Astrocyte of the cerebellum (primary cell): ENCODE measurements around the gene ZBED5.

Source experiments
- DNase-seq: peaks from one replicate; pipeline ENCODE4 v3.0.0-alpha.2; 2011; ENCODE audit warnings: low read depth
- H3K4me3 ChIP-seq: 2 replicates; pipeline ENCODE4 v1.5.1; 2011; ENCODE audit warnings: mild to moderate bottlenecking, low read depth, low read length, moderate library complexity
- CTCF ChIP-seq: IDR thresholded peaks from 2 replicates; pipeline ENCODE4 v1.5.1; 2012; ENCODE audit warnings: low read length, low read depth, moderate library complexity, mild to moderate bottlenecking; ENCODE audit errors: missing control alignments
- in situ Hi-C: cut with HindIII; loops from 2 replicates; pipeline ENCODE4 v1.10.0; 2017; ENCODE audit warnings: low sequenced_read_pairs

The ZBED5 gene

DNA sequence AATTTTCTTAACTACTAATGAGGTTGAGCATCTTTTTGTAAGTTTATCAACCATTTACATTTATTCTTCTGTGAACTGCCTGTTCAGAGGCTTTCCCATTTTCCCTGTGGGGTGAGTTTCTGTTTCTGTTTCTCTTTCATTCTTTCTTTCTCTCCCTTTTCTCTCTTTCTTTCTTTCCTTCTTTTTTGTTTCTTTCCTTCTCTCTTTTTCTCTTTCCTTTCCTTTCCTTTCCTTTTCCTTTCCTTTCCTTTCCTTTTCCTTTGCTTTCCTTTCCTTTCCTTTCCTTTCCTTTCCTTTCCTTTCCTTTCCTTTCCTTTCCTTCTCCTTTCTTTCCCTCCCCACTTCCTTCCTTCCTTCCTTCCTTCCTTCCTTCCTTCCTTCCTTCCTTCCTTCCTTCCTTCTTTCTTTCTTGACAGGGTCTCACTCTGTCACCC lies 8.0 kb upstream of the ZBED5 start:
- DNase-seq = no peak
- no peak for TF ChIP-seq CTCF
- in situ Hi-C loops = no loop called here
- H3K4me3 ChIP-seq = no peak overlapping the region

DNA sequence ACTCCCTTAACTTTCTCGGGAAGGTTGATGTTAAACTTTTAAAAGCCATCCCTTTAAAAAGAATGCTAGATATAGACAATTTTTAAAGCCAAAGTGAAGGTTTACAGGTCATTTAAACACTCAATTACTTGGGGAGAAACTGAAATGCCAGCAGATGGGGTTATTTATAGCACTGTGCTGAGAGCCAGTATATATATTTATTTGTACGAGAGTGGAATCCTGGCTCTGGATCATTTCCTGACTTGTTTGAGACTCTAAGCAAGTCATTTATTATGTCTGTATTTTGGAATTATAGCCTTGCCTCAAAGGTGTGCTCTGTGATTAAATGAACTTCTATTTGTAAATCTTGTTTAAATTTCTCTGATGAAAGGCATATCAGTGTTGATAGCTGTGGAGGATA lies 6.8 kb upstream of the ZBED5 start:
- DNase-seq = no peak
- no peak for TF ChIP-seq CTCF
- in situ Hi-C loops = no loop called here
- no peak overlapping the region for H3K4me3 ChIP-seq

- TF ChIP-seq CTCF = no peak
- DNase-seq = no peak
- H3K4me3 ChIP-seq = no peak overlapping the region
- in situ Hi-C loops = no loop called here
Measured at GRCh38 chr11:10862446-10862845, 4.6 kb upstream of the ZBED5 start.

DNA sequence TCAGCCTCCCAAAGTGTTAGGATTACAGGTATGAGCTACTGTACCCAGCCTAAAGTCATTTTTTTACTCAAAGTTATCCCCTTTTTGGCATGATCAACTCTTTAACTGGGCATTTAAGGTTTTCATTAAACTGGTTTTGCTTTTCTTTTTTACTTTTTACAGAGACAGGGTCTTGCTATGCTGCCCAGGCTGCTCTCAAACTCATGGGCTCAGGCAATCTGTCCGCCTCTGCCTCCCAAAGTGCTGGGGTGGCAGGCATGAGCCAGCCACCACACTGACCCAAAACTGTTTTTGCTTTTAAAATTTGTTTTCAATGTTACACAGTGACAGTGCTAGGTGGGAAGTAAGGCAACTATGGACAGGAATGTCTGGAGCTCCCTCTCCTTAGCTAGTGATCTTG lies 3.9 kb upstream of the ZBED5 start:
- in situ Hi-C loops = no loop called here
- no peak overlapping the region for H3K4me3 ChIP-seq
- no peak for DNase-seq
- no peak for TF ChIP-seq CTCF

DNA sequence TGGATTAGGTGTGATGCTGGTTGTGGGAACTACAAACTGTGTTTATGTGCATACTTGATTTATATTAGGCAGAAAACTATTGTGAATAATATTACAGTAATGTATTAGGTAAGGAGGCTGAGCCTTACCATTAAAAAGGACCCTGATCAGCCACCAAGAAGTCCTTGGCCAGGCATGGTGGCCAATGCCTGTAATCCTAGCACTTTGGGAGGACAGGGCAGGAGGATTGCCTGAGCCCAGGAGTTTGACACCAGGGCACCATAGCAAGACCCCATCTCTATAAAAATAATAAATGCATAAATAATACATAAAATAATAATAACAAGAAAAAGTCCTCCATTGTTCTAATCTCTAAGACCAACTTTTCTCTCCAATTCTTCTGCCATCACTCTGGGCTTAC lies 3.2 kb upstream of the ZBED5 start:
- no peak for DNase-seq
- no peak overlapping the region for H3K4me3 ChIP-seq
- TF ChIP-seq CTCF = no peak
- in situ Hi-C loops = no loop called here

DNA sequence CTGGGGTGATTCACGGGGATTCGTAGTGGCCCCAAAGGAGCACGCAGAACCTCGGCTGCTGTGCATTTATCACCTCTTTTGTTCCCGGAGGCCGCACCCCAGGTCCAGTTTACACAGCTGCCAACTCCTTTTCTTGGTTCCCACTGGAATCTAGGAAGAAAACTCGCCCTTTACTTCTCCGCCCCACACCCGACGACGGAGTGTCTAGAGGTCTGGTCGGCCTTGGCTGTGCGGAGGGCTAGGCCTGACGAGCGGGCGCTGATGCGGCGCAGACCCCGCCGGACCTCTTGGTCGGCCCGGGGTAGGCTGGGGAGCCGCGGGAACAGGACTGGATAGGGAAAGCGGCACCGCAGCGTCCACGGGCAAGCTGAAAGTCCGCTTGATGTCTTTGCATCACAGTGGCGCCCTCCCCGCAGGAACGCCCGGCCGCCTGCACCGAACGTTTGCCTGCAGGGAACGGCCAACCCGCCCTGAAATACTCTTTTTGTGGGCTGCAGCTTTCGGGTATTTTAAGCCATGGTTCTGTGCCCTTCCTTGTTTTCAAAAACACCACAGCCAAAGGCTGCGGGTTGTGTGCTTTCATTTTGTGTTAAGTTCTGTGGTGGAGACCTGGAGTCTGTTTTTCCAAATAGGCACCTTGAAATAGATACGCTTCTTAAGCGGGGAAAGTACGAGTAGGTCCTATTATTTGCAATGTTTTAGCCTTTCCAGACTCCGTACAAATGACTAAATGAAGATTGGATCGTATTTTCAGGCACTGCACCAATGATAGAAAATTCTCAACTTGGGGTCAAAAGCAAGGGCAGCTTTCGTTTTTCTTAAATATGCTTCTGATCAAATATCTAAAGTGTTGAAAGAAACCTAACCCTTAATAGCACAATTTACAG lies 829 bp upstream of the ZBED5 start:
- TF ChIP-seq CTCF = no peak
- DNase-seq = no peak
- in situ Hi-C loops = no loop called here
- peak overlapping the region; percentile 97 for H3K4me3 ChIP-seq
